Mucosa of rectum (tissue), 2 donors: ENCODE measurements around the gene TIMD4.
"Not testable (repeated sequence)": the region's sequence is repeated elsewhere in the genome, so short reads cannot be mapped to it uniquely, and the experiment has no call there.

ENCODE experiments used
- H3K27ac ChIP-seq, 2 donors: one replicate each; pipeline ENCODE4 v1.7.0; 2013; ENCODE audit warnings: inconsistent platforms in 2 of 2, low read depth in 2 of 2, low read length in 2 of 2
- H3K27me3 ChIP-seq, 2 donors: one replicate each; pipeline ENCODE4 v1.7.0; 2013; ENCODE audit warnings: low read length in 2 of 2; ENCODE audit not compliant: control insufficient read depth in 2 of 2, insufficient read depth in 2 of 2
- H3K36me3 ChIP-seq, 2 donors: one replicate each; pipeline ENCODE4 v1.7.0; 2013; ENCODE audit warnings: low read length in 2 of 2; ENCODE audit not compliant: control insufficient read depth in 2 of 2, insufficient read depth in 2 of 2
- H3K4me1 ChIP-seq, 2 donors: one replicate each; pipeline ENCODE4 v1.7.0; 2013; ENCODE audit warnings: low read length in 2 of 2, mild to moderate bottlenecking in 1 of 2; ENCODE audit not compliant: control insufficient read depth in 2 of 2, insufficient read depth in 2 of 2
- H3K4me3 ChIP-seq, 2 donors: one replicate each; pipeline ENCODE4 v1.7.0; 2013; ENCODE audit warnings: low read length in 2 of 2
- H3K9ac ChIP-seq, 2 donors: one replicate each; pipeline ENCODE4 v1.7.0; 2013; ENCODE audit warnings: low read length in 2 of 2, low read depth in 1 of 2, mild to moderate bottlenecking in 1 of 2
- H3K9me3 ChIP-seq, 2 donors: one replicate each; pipeline ENCODE4 v1.7.0; 2013; ENCODE audit warnings: low read length in 2 of 2; ENCODE audit not compliant: control insufficient read depth in 2 of 2
- donor health status: healthy.
- donor health status: Normal muscosa, but diverticular disease.

The TIMD4 gene

DNA sequence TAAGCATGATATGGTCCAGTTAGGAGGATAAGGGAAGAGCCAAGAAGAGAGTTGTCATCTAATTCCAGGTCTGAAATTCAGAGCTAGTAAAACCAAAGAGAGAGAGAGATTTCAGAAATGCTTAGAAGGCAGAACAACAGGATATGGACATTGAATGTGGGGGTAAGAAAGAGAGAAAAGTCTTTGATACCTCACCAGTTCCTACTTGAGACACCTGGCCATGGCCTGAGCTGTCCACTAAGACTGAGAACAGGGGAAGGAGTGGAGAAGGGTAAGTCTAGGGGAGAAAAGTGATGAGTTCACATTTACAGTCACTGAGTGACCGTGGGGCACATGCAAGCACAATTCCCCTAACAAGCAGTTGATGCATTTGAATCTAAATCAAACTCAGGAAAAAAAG is 35.5 kb downstream of the TIMD4 start:
- Histone ChIP-seq H3K36me3 (no peaks in the 10 kb centered on the region), H3K9me3 (no peaks in the 10 kb centered on the region), H3K27ac (no peak overlapping the region), H3K27me3 (no peaks in the 10 kb centered on the region), H3K4me3 (no peak overlapping the region), H3K9ac (no peak overlapping the region), H3K4me1 (no peaks in the 10 kb centered on the region)

DNA sequence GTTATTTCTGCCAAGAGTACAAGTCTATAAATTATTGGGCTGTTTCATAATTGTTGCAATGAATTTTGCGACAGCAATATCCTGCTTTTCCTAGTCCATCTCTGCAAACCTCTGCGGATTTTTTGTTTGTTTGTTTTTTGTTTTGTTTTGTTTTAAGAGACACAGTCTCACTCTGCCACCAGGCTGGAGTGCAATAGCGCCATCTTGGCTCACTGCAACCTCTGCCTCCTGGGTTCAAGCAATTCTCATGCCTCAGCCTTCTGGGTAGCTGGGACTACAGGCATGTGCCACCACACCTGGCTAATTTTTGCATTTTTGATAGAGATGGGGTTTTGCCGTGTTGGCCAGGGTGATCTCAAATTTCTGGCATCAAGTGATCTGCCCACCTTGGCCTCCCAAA is 37.3 kb downstream of the TIMD4 start:
- not testable (repeated sequence) for H3K4me3 ChIP-seq, H3K4me1 ChIP-seq, H3K36me3 ChIP-seq, H3K27me3 ChIP-seq, H3K9ac ChIP-seq, H3K27ac ChIP-seq, H3K9me3 ChIP-seq

DNA sequence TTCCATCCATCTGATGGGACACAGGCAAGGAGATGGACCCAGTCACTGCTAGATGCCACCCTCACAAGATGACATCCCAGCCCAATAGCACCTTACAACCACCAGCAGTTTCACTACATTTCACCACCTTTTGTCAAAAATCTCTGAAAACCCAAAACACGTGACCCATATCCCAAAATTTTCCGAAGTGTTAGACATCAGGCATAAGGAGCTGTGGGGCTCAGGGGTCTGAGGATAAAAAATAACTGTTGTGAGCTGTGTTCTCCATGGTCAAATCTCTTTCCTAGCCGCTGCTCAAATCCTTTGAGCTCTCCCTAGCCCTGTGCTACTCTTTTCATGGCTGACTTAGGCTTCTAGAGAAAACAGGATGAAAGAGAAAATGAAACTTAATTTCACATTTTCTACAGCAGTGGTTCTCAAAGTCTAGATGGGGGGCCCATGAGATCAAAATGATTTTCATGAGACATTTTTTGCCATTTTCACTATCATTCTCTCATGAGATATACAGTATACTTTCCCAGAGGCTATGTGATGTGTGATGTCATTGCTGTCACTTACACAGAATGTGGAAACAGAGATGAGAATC is 40.7 kb downstream of the TIMD4 start:
- Histone ChIP-seq H3K4me3 (no peak overlapping the region), H3K9ac (no peak overlapping the region), H3K27me3 (no peaks in the 10 kb centered on the region), H3K9me3 (no peaks in the 10 kb centered on the region), H3K36me3 (no peaks in the 10 kb centered on the region), H3K27ac (no peak overlapping the region), H3K4me1 (no peaks in the 10 kb centered on the region)

DNA sequence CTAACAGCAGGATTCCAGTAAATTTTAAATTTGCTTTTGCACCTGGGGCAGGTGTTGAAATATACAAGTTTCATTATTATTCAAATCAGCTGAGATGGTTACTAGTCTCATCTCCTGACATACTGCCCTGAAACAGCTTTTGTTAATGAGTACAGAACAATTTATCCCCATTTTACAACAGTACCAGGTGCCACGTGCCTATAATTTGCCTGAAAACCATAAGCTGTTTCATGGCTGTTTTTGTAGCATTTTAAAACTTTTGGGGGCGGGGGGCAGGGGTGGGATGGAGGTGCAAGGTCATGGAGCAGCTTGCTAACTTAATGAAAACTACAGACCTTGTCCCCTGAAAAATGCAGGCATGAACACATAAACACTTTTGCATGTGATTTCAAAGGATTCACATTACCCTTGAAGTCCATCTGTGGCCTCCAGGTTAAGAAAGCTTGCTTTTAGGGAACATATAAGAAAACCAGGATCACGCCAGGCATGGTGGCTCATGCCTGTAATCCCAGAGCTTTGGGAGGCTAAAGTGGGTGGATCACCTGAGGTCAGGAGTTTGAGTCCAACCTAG is 42.1 kb downstream of the TIMD4 start:
- H3K9me3 ChIP-seq: no peaks in the 10 kb centered on the region
- H3K4me3 ChIP-seq: no peak overlapping the region
- no peak overlapping the region for H3K9ac ChIP-seq
- H3K36me3 ChIP-seq: no peaks in the 10 kb centered on the region
- no peaks in the 10 kb centered on the region for H3K4me1 ChIP-seq
- peak overlapping the region in 1 of 2 donors; percentile 37 for H3K27ac ChIP-seq
- no peaks in the 10 kb centered on the region for H3K27me3 ChIP-seq

DNA sequence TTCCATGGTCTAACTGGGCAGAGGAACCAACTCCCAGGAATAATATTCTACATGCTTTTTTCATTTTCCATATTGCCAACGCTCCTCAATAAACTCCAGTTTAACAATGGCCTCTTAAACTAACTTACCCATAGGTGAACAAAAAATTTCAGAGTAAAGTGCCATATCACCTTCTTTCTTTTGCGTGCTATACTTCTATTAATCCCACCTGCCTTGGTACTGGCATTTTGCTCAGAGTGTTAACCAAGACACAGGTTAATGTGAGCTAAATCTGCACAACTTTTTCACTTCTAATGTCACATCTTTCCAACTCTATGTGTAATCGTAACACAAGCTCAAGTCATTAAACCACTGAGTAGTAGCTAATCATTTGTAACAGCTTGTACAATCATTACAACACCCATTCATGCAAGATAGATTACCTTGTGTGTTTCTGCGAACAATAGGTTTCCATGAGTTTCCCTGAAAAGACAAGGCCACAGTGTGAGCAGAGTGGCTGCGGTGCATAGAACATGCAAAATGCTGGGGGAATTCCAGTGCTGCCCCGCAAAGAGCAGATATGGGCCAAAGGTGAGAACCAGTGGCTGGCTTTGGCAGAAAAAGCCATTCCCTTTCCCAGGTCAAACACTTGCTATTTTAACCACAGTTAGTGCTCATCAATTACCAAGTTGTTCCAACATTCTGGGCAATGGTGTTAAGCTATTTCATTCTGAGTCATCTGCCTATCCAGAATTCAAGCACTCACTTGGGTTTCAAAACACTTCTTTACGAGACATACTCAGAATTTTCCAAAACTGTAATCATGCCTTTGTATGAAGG is 42.8 kb downstream of the TIMD4 start:
- no peak overlapping the region for H3K27ac ChIP-seq
- H3K4me3 ChIP-seq: no peak overlapping the region
- H3K9ac ChIP-seq: no peak overlapping the region
- H3K36me3 ChIP-seq: no peaks in the 10 kb centered on the region
- H3K9me3 ChIP-seq: no peaks in the 10 kb centered on the region
- no peaks in the 10 kb centered on the region for H3K27me3 ChIP-seq
- H3K4me1 ChIP-seq: no peaks in the 10 kb centered on the region

DNA sequence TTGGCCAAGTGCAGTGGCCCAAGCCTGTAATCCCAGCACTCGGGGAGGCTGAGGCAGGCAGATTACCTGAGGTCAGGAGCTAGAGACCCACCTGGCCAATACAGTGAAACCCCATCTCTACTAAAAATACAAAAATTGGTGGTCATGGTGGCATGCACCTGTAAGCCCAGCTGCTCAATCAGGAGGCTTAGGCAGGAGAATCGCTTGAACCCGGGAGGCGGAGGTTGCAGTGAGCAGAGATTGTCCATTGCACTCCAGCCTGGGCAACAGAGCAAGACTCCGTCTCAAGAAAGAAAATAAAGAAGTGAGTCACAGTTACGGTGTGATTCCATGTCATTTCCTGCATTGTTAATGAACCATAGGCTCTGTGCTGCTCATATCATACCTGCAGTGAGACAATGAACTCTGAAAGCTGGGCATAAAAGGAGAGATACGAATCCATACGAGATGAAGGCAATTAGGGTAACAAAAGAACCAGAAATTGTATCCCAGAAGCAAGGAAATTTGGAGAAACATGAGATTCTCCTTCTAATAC is 44.6 kb downstream of the TIMD4 start:
- Histone ChIP-seq H3K4me1 (peaks cover 0 to 4% of the 10 kb centered on the region in 2 donors), H3K27ac (no peak overlapping the region), H3K9ac (no peak overlapping the region), H3K27me3 (no peaks in the 10 kb centered on the region), H3K4me3 (no peak overlapping the region), H3K9me3 (no peaks in the 10 kb centered on the region), H3K36me3 (no peaks in the 10 kb centered on the region)

DNA sequence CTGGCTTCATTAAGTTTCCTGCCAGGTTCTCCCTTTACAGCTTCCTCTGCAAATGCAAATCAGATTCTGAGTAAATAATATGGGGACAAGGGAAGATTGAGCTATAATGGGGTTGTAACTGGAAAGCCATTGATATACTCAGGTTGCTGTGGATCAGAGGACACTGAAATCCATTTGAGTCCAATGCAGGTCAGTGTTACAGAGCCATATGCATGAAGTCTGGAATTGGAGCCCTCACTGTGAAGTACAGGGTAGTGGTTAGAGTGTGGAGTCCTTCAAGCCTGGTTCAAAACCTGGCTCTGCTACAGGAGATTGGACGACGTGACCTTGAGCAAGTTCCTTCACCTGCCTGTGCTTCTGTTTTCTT is 48.7 kb downstream of the TIMD4 start:
- Histone ChIP-seq H3K9ac (no peak overlapping the region), H3K9me3 (no peaks in the 10 kb centered on the region), H3K27ac (peak overlapping the region; percentile 14 to 45), H3K36me3 (no peaks in the 10 kb centered on the region), H3K4me3 (no peak overlapping the region), H3K27me3 (no peaks in the 10 kb centered on the region), H3K4me1 (peaks cover 0 to 4% of the 10 kb centered on the region in 2 donors)

DNA sequence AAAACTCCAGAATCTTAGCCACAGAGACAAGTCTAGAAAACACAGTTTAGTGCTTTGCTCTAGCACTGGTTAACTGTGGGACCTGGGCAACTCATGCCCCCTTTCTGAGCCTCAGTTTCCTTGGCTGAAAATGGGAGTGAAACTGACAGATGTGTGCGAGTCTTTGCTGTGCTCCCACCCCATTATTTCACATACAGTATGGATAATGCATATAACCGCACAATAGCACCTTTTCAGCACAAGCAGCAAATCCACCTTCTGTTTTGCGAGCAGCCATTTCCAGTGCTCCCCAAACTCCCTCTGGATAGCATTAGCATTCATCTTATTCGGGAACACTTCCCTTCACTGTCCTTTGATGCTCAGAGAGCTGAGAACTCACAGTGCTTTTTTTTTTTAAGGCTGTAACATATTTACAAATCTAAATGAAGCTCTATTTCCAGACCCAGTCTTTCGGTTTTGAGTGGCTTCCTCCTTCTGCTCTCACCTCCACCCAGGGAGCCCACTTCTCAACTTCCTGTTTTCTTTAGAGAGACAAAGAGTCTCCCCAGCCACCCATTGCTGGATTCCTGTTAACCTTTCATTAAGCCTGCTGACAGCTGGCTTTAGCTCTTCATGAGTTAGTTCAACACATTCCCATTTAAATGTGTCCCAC is 49.2 kb downstream of the TIMD4 start:
- Histone ChIP-seq H3K36me3 (no peaks in the 10 kb centered on the region), H3K9me3 (no peaks in the 10 kb centered on the region), H3K4me3 (no peak overlapping the region), H3K4me1 (peaks cover 0 to 4% of the 10 kb centered on the region in 2 donors), H3K27me3 (no peaks in the 10 kb centered on the region), H3K27ac (peak overlapping the region; percentile 44 to 45), H3K9ac (no peak overlapping the region)

DNA sequence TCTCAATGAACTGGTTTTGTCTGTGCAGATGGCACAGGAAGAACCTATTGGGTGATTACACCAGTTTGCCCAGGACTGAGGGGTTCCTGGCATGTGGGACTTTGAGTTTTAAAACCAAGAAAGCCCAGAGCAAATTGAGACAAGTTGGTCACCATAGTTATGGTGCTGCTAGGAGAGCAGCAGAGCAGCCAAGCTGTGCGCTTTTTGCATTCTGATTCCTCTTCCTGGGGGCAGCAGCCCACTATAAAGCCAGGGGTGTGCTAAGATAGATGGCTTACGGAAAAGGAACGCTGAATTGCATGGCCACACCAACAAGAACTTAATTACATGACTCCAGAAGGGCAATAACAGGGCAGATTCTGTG is 49.7 kb downstream of the TIMD4 start:
- Histone ChIP-seq H3K9ac (no peak overlapping the region), H3K36me3 (no peaks in the 10 kb centered on the region), H3K27ac (peak overlapping the region; percentile 44 to 45), H3K4me1 (peaks cover 0 to 4% of the 10 kb centered on the region in 2 donors), H3K27me3 (no peaks in the 10 kb centered on the region), H3K9me3 (no peaks in the 10 kb centered on the region), H3K4me3 (no peak overlapping the region)

DNA sequence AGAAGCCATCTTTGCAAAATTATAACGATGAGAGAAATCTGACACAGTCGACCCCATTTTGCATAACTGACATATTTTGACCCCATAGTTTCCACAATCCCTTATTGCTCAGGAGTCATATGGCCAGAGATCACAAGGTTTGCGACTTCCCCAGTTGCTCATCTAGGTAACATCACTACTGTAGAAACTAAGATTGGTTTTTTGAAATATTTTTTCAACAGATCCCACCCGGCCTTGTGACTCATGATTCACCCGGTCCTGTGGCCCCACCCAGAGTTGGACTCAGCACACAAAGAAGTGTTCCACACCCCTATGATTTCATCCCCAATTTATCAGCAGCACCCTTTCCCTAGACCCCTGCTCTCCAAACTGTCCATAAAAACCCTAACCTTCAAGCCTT is 50.2 kb downstream of the TIMD4 start:
- Histone ChIP-seq H3K36me3 (no peaks in the 10 kb centered on the region), H3K27ac (peak overlapping the region in 1 of 2 donors; percentile 44), H3K4me3 (no peak overlapping the region), H3K9me3 (no peaks in the 10 kb centered on the region), H3K9ac (no peak overlapping the region), H3K4me1 (peaks cover 0 to 4% of the 10 kb centered on the region in 2 donors), H3K27me3 (no peaks in the 10 kb centered on the region)
